ENCODE measurements around the gene PHTF2. TPM values are rescaled to one million over a fixed set of nuclear protein-coding genes. Genes with fewer than 3 reads are reported as not detected.

Gene PHTF2
- total RNA-seq, 1 experiment from 2014 or later: 36.9 TPM

GRCh38 chr7:77913977-77914607 is 115.5 kb downstream of the PHTF2 start:
- Histone ChIP-seq H3K36me3 (ENCODE audit: control insufficient read depth, insufficient read depth, low read length) (no peaks in the 10 kb centered on the region), H3K27me3 (replicated peaks; ENCODE audit: control insufficient read depth, insufficient read depth, low read length) (no peaks in the 10 kb centered on the region), H3K9me3 (no peaks in the 10 kb centered on the region), H3K4me3 (ENCODE audit: low read depth, low read length) (no peak overlapping the region), H3K4me1 (no peaks in the 10 kb centered on the region)
- ChIA-PET POLR2A (no interaction called here), CTCF (interaction anchor here (0.6 kb wide), 1 partner anchor 19 kb away, joined by 3 read pairs; no protein-coding TSS in a partner anchor)
- H3K4me1 Mint-ChIP-seq (ENCODE audit: low read depth, unreplicated experiment): no peaks in the 10 kb centered on the region
- TF ChIP-seq CTCF (IDR thresholded peaks at IDR 0.05; ENCODE audit: insufficient read depth in 1 of 2, low read depth in 1 of 2, low read length in 1 of 2, severe bottlenecking in 1 of 2, unreplicated experiment in 1 of 2): no peak
- H3K4me3 Mint-ChIP-seq (ENCODE audit: unreplicated experiment): no peak overlapping the region
- intact Hi-C loops (cut with micrococcal nuclease; ENCODE audit: unreplicated experiment): no loop called here
- no peaks in the 10 kb centered on the region for H3K27me3 Mint-ChIP-seq (ENCODE audit: insufficient read depth, unreplicated experiment)
- DNase-seq: no peak
- H3K36me3 Mint-ChIP-seq (ENCODE audit: insufficient read depth, unreplicated experiment): no peaks in the 10 kb centered on the region
- no peak overlapping the region for H3K27ac Mint-ChIP-seq (ENCODE audit: unreplicated experiment)
- no TSS peak for BruUV-seq (replicated peaks)
- H3K9me3 Mint-ChIP-seq (ENCODE audit: unreplicated experiment): no peaks in the 10 kb centered on the region

- CTCF ChIA-PET: no interaction called here
- TF ChIP-seq CTCF (IDR thresholded peaks at IDR 0.05; ENCODE audit: insufficient read depth in 1 of 2, low read depth in 1 of 2, low read length in 1 of 2, severe bottlenecking in 1 of 2, unreplicated experiment in 1 of 2): no peak
- Mint-ChIP-seq H3K36me3 (ENCODE audit: insufficient read depth, unreplicated experiment) (no peaks in the 10 kb centered on the region), H3K27me3 (ENCODE audit: insufficient read depth, unreplicated experiment) (no peaks in the 10 kb centered on the region), H3K4me3 (ENCODE audit: unreplicated experiment) (no peak overlapping the region), H3K27ac (ENCODE audit: unreplicated experiment) (no peak overlapping the region), H3K4me1 (ENCODE audit: low read depth, unreplicated experiment) (no peaks in the 10 kb centered on the region), H3K9me3 (ENCODE audit: unreplicated experiment) (no peaks in the 10 kb centered on the region)
- Histone ChIP-seq H3K36me3 (ENCODE audit: control insufficient read depth, insufficient read depth, low read length) (no peaks in the 10 kb centered on the region), H3K9me3 (no peaks in the 10 kb centered on the region), H3K27me3 (replicated peaks; ENCODE audit: control insufficient read depth, insufficient read depth, low read length) (no peaks in the 10 kb centered on the region), H3K4me1 (no peaks in the 10 kb centered on the region), H3K4me3 (ENCODE audit: low read depth, low read length) (no peak overlapping the region)
- intact Hi-C loops (cut with micrococcal nuclease; ENCODE audit: unreplicated experiment): no loop called here
- POLR2A ChIA-PET: no interaction called here
- no TSS peak for BruUV-seq (replicated peaks)
- no peak for DNase-seq
Observed at GRCh38 chr7:77917500-77918262, 119.1 kb downstream of the PHTF2 start.

DNA sequence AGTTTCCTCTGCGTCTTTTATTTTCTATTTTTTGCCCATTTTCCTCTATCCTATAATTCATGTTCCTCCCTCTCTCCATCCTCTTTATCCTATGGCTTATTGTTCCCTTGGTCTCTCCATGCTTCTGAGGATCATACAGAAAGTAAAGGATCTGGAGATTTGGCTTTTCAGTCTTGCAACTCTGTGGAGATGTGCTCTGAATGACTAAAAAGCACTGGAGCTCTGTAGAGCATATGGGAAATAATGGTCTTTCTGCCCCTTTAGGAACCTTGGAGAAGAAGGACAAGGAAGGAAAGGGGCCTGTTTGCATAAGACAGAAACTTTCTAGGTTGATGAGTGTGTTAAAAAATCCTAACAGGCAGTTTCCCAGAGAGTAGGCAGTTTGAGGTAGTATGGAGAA is 120.1 kb downstream of the PHTF2 start:
- no peaks in the 10 kb centered on the region for H3K9me3 ChIP-seq
- ChIA-PET POLR2A (no interaction called here), CTCF (no interaction called here)
- no TSS peak for BruUV-seq (replicated peaks)
- intact Hi-C loops (cut with micrococcal nuclease; ENCODE audit: unreplicated experiment): no loop called here
- H3K4me1 ChIP-seq: no peaks in the 10 kb centered on the region
- DNase-seq: no peak
- no peaks in the 10 kb centered on the region for H3K27me3 ChIP-seq (replicated peaks; ENCODE audit: control insufficient read depth, insufficient read depth, low read length)
- TF ChIP-seq CTCF (IDR thresholded peaks at IDR 0.05; ENCODE audit: insufficient read depth in 1 of 2, low read depth in 1 of 2, low read length in 1 of 2, severe bottlenecking in 1 of 2, unreplicated experiment in 1 of 2): no peak
- H3K4me3 Mint-ChIP-seq (ENCODE audit: unreplicated experiment): no peak overlapping the region
- no peaks in the 10 kb centered on the region for H3K36me3 Mint-ChIP-seq (ENCODE audit: insufficient read depth, unreplicated experiment)
- H3K27me3 Mint-ChIP-seq (ENCODE audit: insufficient read depth, unreplicated experiment): no peaks in the 10 kb centered on the region
- H3K36me3 ChIP-seq (ENCODE audit: control insufficient read depth, insufficient read depth, low read length): no peaks in the 10 kb centered on the region
- no peak overlapping the region for H3K27ac Mint-ChIP-seq (ENCODE audit: unreplicated experiment)
- no peaks in the 10 kb centered on the region for H3K4me1 Mint-ChIP-seq (ENCODE audit: low read depth, unreplicated experiment)
- no peak overlapping the region for H3K4me3 ChIP-seq (ENCODE audit: low read depth, low read length)
- H3K9me3 Mint-ChIP-seq (ENCODE audit: unreplicated experiment): no peaks in the 10 kb centered on the region

Measured in Caco-2 (cell line).